ENCODE results near the gene MYNN. TPM values are rescaled to one million over a fixed set of nuclear protein-coding genes. Genes with fewer than 3 reads are reported as not detected.

Gene MYNN
- total RNA-seq, 1 experiment from 2014 or later: 12.9 TPM

DNA sequence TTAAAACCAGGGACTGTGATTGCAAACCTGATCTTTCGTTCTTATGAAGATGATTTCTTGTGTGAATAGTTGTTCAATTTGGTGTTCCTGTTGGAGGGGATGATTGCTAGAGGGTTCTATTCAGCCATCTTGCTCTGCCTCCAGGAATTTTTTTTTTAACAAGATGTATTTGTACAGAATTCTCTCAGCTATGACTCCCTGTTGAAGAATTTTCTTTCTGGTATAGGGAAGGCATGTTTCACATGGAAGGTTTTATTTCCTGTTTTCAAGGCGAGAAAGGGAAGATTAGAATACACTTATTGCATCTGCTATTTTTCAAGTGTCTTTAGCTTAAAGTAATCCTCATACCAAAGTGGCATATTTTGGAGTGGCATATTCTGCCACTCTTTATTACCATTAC is 45.1 kb downstream of the MYNN start:
- Histone ChIP-seq H3K4me3 (ENCODE audit: low read length) (no peak overlapping the region), H3K9ac (ENCODE audit: low read length) (no peak overlapping the region), H3F3A (ENCODE audit: low read length, unreplicated experiment) (no peaks in the 10 kb centered on the region), H3K4me1 (ENCODE audit: insufficient read depth, low read length) (0 out of 2 replicates have a peak, but pooled peaks cover under 1% of the 10 kb centered on the region), H3K9me3 (ENCODE audit: low read length) (no peaks in the 10 kb centered on the region), H4K20me1 (ENCODE audit: low read length) (no peaks in the 10 kb centered on the region), H3K36me3 (ENCODE audit: low read depth, low read length) (no peaks in the 10 kb centered on the region), H3K4me2 (ENCODE audit: low read length) (no peak overlapping the region), H2AFZ (ENCODE audit: low read length) (no peak overlapping the region), H3K79me2 (ENCODE audit: low read length) (no peaks in the 10 kb centered on the region), H3K9me2 (replicated peaks; ENCODE audit: low read length) (no peaks in the 10 kb centered on the region), H3K27ac (ENCODE audit: low read length) (no peak overlapping the region), H3K27me3 (ENCODE audit: low read length) (no peaks in the 10 kb centered on the region)
- DNase-seq (peak; percentile 14), ATAC-seq (no peak)
- CTCF ChIA-PET: no interaction called here
- POLR2A ChIA-PET (ENCODE audit: unreplicated experiment): no interaction called here
- intact Hi-C loops (cut with micrococcal nuclease): no loop called here
- no TSS peak for BruUV-seq (replicated peaks)
- TF ChIP-seq EZH2phosphoT487 (IDR thresholded peaks at IDR 0.05; ENCODE audit: borderline replicate concordance, low read length): no peak
- TF ChIP-seq EZH2 (IDR thresholded peaks at IDR 0.05; ENCODE audit: low read length, unreplicated experiment): no peak
- TF ChIP-seq, protein P1, sequence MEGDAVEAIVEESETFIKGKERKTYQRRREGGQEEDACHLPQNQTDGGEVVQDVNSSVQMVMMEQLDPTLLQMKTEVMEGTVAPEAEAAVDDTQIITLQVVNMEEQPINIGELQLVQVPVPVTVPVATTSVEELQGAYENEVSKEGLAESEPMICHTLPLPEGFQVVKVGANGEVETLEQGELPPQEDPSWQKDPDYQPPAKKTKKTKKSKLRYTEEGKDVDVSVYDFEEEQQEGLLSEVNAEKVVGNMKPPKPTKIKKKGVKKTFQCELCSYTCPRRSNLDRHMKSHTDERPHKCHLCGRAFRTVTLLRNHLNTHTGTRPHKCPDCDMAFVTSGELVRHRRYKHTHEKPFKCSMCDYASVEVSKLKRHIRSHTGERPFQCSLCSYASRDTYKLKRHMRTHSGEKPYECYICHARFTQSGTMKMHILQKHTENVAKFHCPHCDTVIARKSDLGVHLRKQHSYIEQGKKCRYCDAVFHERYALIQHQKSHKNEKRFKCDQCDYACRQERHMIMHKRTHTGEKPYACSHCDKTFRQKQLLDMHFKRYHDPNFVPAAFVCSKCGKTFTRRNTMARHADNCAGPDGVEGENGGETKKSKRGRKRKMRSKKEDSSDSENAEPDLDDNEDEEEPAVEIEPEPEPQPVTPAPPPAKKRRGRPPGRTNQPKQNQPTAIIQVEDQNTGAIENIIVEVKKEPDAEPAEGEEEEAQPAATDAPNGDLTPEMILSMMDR (conservative IDR thresholded peaks at IDR 0.05; ENCODE audit: low read depth, low read length): no peak

DNA sequence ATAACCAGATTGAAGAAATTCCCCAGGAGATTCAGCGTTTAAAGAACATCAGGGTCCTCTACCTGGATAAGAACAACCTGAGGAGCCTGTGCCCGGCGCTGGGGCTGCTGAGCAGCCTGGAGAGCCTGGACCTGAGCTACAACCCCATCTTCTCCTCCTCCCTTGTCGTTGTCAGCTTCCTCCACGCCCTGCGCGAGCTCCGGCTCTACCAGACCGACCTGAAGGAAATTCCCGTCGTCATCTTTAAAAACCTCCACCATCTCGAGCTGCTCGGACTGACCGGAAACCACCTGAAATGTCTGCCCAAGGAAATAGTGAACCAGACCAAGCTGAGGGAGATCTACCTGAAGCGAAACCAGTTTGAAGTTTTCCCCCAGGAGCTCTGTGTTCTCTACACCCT is 48.9 kb downstream of the MYNN start:
- Histone ChIP-seq H3F3A (ENCODE audit: low read length, unreplicated experiment) (no peaks in the 10 kb centered on the region), H3K9ac (ENCODE audit: low read length) (no peak overlapping the region), H3K27ac (ENCODE audit: low read length) (no peak overlapping the region), H4K20me1 (ENCODE audit: low read length) (no peaks in the 10 kb centered on the region), H3K9me3 (ENCODE audit: low read length) (no peaks in the 10 kb centered on the region), H3K27me3 (ENCODE audit: low read length) (no peaks in the 10 kb centered on the region), H3K79me2 (ENCODE audit: low read length) (no peaks in the 10 kb centered on the region), H3K36me3 (ENCODE audit: low read depth, low read length) (no peaks in the 10 kb centered on the region), H3K4me1 (ENCODE audit: insufficient read depth, low read length) (no peaks in the 10 kb centered on the region), H3K4me2 (ENCODE audit: low read length) (no peak overlapping the region), H2AFZ (ENCODE audit: low read length) (no peak overlapping the region), H3K4me3 (ENCODE audit: low read length) (no peak overlapping the region), H3K9me2 (replicated peaks; ENCODE audit: low read length) (no peaks in the 10 kb centered on the region)
- ChIA-PET CTCF (no interaction called here), POLR2A (ENCODE audit: unreplicated experiment) (no interaction called here)
- DNase-seq: no peak
- no TSS peak for BruUV-seq (replicated peaks)
- ATAC-seq: no peak
- intact Hi-C loops (cut with micrococcal nuclease): no loop called here
- TF ChIP-seq EZH2 (IDR thresholded peaks at IDR 0.05; ENCODE audit: low read length, unreplicated experiment): no peak
- no peak for TF ChIP-seq EZH2phosphoT487 (IDR thresholded peaks at IDR 0.05; ENCODE audit: borderline replicate concordance, low read length)
- TF ChIP-seq, protein P1 (conservative IDR thresholded peaks at IDR 0.05; ENCODE audit: low read depth, low read length): no peak

DNA sequence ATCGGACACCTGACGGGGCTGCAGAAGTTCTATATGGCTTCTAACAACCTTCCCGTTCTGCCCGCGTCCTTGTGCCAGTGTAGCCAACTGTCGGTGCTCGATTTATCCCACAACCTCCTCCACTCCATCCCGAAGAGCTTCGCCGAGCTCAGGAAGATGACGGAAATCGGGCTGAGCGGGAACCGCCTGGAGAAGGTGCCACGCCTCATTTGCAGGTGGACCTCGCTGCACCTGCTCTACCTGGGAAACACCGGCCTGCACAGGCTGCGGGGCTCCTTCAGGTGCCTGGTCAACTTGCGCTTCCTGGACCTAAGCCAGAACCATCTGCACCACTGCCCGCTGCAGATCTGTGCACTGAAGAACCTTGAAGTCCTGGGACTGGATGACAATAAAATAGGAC is 49.3 kb downstream of the MYNN start:
- intact Hi-C loops (cut with micrococcal nuclease): no loop called here
- POLR2A ChIA-PET (ENCODE audit: unreplicated experiment): no interaction called here
- ATAC-seq: no peak

More for the DNA sequence above, 49.3 kb downstream of the MYNN start:
- no peaks in the 10 kb centered on the region for H3K9me2 ChIP-seq (replicated peaks; ENCODE audit: low read length)
- no peaks in the 10 kb centered on the region for H3K27me3 ChIP-seq (ENCODE audit: low read length)
- H3K4me2 ChIP-seq (ENCODE audit: low read length): no peak overlapping the region
- no peak for DNase-seq
- H3K9me3 ChIP-seq (ENCODE audit: low read length): no peaks in the 10 kb centered on the region
- CTCF ChIA-PET: no interaction called here
- H3K36me3 ChIP-seq (ENCODE audit: low read depth, low read length): no peaks in the 10 kb centered on the region
- no peaks in the 10 kb centered on the region for H4K20me1 ChIP-seq (ENCODE audit: low read length)
- no peaks in the 10 kb centered on the region for H3F3A ChIP-seq (ENCODE audit: low read length, unreplicated experiment)
- H2AFZ ChIP-seq (ENCODE audit: low read length): no peak overlapping the region
- H3K27ac ChIP-seq (ENCODE audit: low read length): no peak overlapping the region
- no peak overlapping the region for H3K4me3 ChIP-seq (ENCODE audit: low read length)
- TF ChIP-seq, protein P1 (conservative IDR thresholded peaks at IDR 0.05; ENCODE audit: low read depth, low read length): no peak
- TF ChIP-seq EZH2 (IDR thresholded peaks at IDR 0.05; ENCODE audit: low read length, unreplicated experiment) (no peak), EZH2phosphoT487 (IDR thresholded peaks at IDR 0.05; ENCODE audit: borderline replicate concordance, low read length) (no peak)
- no TSS peak for BruUV-seq (replicated peaks)
- H3K79me2 ChIP-seq (ENCODE audit: low read length): no peaks in the 10 kb centered on the region
- H3K9ac ChIP-seq (ENCODE audit: low read length): no peak overlapping the region
- no peaks in the 10 kb centered on the region for H3K4me1 ChIP-seq (ENCODE audit: insufficient read depth, low read length)
